ENCODE data around the gene RNF212.
A peak's percentile ranks its signal among the peaks of the same experiment; 100 is the strongest.
"Not testable (repeated sequence)": the region's sequence is repeated elsewhere in the genome, so short reads cannot be mapped to it uniquely, and the experiment has no call there.

RNF212 gene

DNA sequence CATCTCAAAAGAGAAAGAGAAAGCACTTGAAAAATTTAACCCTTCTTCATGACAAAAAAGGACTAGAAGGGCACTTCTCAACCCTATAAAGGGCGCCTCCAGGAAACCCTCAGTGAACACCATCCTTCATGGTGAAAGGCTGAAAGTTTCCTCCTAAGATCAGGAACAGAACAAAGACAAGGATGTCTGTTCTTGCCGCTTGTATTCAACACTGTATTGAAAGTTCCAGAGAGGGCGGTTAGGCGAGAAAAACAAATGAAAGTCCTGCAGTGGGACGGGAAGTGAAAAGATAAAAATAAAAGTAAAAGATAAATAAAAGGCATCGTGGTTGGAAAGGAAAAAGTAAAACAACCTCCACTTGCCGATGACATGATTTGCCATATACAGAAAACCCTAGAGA, 50.9 kb downstream of the RNF212 start:
- DNase-seq: no peak

GRCh38 chr4:1061760-1062159, 51.6 kb downstream of the RNF212 start:
- DNase-seq: peak; percentile 31

DNA sequence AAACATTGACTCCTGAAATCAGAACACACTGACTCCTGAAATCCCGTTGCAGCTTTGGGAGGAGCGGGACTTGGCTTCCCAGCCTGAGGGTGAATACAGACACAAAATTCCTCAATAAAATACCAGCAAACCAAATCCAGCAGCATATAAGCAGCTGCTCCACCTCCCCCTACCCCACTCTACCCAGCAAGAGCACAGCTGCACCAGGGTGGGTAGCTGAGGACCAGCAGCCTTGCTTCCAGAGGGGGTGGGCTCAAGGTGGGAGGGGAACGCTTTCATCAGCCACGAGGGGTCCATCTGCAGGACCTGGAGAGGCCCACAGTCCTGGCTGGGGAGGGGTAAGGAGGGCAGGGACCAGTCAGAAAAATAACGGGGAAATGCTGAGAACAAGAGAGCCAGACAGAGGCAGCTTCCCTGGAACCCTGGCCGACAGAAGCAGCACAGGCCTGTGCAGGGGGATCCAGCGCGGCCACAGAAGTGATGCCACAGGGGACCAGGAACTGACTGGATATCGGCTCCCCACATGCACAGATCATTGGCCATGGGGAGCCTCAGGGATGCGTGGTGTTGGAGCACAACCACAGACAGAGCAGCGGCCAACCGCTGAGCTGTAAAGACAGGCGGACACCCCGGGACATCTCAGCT, 52.2 kb downstream of the RNF212 start:
- DNase-seq: peak; percentile 35

- peak; percentile 43 for DNase-seq
These were observed 52.7 kb downstream of the RNF212 start for GRCh38 chr4:1060621-1061020.

DNA sequence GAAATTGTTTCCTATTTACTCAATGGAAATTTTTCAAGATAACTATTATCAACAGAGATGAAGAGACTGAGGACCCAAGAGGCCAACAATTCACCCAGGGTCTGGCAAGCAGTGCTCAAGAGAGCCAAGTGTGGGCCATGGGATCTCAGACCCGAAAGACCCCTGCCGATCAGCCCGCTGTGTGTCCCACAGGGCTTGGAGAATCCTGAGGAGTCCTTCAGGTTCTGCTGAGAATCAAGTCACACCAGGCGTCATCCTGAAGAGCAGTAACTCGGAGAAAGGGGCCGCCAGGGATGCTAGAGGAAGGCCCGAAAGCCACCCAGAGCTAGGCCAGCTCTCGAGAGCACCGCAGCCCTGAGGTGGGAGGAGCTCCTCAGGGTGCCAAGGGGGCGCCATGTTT, 53.2 kb downstream of the RNF212 start:
- peak; percentile 28 for DNase-seq

GRCh38 chr4:1058997-1059665, 54.2 kb downstream of the RNF212 start:
- DNase-seq: peak; percentile 50

- peak; percentile 87 for DNase-seq
These were observed 55.0 kb downstream of the RNF212 start for GRCh38 chr4:1058198-1058996.

DNA sequence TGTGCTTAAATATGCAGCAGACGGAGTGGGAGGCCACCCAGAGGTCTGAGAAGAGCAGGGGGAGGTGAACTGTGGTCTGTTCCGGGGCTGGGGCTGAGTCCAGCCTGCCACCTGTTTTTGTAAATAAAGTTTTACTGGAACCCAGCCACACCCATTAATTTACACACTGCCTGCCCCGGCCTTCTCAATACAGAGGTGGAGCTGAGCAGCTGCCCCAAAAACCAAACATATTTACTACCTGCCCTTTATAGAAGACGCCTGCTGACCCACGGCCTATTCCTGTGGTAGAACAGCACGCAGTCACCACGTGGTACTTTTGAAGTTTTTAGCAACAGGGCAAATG, 56.0 kb downstream of the RNF212 start:
- DNase-seq: no peak

DNA sequence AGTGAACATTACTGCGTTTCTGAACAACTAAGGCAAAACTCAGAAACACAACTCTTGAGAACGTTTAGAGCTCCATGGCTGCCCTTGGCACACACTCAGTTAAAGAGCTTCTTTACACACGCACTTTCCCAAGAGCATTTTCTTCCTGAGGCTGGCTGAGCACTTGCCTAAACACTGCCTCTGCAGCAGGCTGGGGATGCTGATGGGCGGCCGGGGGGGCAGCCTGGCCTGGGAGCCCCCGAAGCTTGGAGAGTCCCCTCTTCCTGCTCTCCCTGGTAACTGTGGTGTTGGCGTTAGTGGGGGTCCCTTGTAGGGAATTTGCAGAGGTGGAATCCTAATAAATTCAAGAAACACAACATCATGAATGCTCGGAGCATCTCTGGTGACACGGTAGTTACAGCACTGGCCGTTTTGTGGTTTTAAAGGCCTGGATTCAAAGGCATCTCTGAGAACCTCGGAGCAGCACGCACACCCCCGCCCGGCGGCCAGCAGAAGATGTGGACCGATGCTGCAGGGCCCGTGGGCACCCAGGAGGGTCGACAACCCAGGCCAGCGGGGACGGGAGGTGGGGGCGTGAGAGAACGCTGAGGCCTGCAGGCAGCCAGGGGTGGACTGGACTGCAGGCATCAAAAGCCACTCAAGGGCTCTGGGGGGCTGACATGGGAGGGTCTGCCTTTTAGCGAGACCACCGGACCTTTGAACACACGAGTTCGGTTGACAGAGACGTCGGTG, 56.5 kb downstream of the RNF212 start:
- peak; percentile 40 for DNase-seq

DNA sequence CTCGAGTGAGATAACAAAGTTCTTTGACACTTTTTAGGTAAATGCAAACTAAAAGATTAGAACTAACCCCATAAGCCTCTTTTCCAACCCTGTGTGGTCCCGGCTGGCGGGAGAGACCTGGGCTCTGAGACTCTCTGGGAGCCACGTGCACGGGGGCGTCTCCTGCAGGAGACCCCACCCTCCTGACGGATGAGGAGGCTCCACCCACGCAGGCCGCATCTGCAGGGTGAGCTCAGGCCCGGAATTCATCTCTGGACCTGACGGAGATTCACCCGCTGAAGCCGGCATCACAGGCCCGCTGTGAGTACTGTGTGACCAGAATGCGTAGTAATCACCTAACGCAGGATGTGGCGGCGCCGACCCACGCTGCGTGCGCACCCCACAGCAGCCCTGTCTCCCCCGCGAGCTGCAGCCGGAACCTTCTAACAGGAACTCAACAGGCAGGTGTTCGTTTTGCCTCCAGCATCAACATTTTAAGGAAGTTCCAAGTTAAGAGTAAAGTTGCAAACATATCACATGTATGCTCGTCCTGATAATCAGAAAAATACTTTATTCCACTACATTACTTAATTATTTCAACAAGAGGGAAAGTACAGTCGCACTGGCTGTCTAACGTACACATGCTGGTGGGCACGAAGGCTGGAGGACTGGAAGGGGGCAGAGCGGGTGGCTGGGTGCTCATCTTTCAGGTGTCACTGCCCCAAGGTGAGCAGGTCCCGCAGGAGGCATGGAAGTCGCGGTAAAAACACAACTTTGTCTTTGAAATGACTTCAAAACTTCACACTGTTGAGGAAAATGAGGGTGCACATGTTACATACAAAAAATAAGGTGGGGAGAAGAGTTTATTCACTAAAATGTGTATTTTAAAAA, 57.4 kb downstream of the RNF212 start:
- peak; percentile 65 for DNase-seq

DNA sequence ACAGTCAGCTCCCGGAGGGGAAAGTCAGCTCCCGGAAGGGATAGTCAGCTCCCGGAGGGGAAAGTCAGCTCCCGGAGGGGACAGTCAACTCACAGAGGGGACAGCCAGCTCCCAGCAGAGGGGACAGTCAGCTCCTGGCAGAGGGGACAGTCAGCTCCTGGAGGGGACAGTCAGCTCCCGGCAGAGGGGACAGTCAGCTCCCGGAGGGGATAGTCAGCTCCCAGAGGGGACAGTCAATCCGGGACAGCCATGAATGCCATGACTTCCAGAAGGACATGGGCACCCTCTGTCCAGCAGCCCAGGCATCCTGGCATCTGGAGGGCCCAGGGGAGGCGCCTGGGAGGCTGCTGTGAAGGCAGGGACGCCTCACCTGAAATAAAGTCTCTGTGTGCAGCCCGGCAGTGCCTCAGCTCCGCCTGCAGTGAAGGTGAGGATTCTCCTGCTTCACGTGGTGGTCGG, 58.1 kb downstream of the RNF212 start:
- DNase-seq: peak; percentile 47

DNA sequence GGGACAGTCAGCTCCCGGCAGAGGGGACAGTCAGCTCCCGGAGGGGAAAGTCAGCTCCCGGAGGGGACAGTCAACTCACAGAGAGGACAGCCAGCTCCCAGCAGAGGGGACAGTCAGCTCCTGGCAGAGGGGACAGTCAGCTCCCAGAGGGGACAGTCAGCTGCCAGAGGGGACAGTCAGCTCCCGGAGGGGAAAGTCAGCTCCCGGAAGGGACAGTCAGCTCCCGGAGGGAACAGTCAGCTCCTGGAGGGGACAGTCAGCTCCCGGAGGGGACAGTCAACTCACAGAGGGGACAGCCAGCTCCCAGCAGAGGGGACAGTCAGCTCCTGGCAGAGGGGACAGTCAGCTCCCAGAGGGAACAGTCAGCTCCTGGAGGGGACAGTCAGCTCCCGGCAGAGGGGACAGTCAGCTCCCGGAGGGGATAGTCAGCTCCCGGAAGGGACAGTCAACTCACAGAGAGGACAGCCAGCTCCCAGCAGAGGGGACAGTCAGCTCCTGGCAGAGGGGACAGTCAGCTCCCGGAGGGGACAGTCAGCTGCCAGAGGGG, 58.6 kb downstream of the RNF212 start:
- not testable (repeated sequence) for DNase-seq

DNA sequence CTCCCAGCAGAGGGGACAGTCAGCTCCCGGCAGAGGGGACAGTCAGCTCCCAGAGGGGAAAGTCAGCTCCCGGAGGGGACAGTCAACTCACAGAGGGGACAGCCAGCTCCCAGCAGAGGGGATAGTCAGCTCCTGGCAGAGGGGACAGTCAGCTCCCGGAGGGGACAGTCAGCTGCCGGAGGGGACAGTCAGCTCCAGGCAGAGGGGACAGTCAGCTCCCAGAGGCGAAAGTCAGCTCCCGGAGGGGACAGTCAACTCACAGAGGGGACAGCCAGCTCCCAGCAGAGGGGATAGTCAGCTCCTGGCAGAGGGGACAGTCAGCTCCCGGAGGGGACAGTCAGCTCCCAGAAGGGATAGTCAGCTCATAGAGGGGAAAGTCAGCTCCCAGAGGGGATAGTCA, 59.5 kb downstream of the RNF212 start:
- DNase-seq: not testable (repeated sequence)

- peak; percentile 55 for DNase-seq
These were observed 60.2 kb downstream of the RNF212 start for GRCh38 chr4:1053080-1053661.

GRCh38 chr4:1052231-1052671, 61.1 kb downstream of the RNF212 start:
- peak; percentile 46 for DNase-seq

DNA sequence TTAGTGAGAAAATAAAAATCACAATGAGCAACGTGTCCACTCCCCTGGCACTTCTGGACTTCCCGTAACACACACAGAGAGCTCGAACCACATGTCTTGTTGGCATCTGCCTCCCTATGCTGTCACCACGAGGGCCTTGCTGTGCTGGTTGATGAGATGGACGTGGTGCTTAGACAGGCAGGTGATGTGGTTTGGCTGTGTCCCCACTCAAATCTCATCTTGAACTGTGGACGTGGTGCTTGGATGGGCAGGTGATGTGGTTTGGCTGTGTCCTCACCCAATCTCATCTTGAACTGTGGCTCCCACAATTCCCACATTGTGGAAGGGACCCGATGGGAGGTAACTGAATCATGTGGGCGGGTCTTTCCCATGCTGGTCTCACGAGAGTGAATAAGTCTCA, 61.9 kb downstream of the RNF212 start:
- DNase-seq: peak; percentile 19

GRCh38 chr4:1050486-1051213, 62.7 kb downstream of the RNF212 start:
- peak; percentile 67 for DNase-seq

- peak; percentile 32 for DNase-seq
These were observed 63.8 kb downstream of the RNF212 start for GRCh38 chr4:1049591-1049905.

- peak; percentile 35 for DNase-seq
These were observed 64.4 kb downstream of the RNF212 start for GRCh38 chr4:1048773-1049590.

All from islet precursor cell (in vitro differentiated cells).